ENCODE measurements around the gene XIRP2. TPM values are rescaled to one million over a fixed set of nuclear protein-coding genes. Genes with fewer than 3 reads are reported as not detected.
"Not testable (repeated sequence)": the region's sequence is repeated elsewhere in the genome, so short reads cannot be mapped to it uniquely, and the experiment has no call there.

Gene XIRP2
- total RNA-seq, 2 donors from 2014 or later: not detected

DNA sequence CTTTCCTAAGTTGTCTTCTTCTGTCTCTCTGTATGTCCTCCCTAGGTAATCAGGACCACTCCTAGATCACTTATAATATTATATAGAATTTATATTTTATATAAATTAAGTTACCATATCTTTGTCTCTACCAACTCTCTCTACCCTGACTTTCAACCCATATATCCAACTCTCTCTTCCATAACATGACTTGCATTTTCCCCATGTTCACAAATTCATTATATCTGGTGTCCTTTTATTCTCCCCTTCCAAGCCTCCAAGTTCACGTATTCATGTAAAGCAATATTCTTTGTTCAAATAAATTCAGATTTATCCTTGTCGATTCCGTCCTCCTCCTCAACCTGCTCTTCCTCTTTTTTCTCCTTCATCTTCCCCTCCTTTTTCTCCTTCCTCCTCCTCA lies 127.5 kb downstream of the XIRP2 start:
- ATAC-seq (ENCODE audit: insufficient number of reproducible peaks, low FRiP score, low read depth) (no peak), DNase-seq (ENCODE audit: low spot score) (no peak)
- Histone ChIP-seq H3K4me1 (ENCODE audit: control insufficient read depth in 1 of 2, low read depth in 2 of 2) (no peaks in the 10 kb centered on the region), H3K27me3 (replicated peaks; ENCODE audit: insufficient read depth) (no peaks in the 10 kb centered on the region), H3K9me3 (no peaks in the 10 kb centered on the region), H3K27ac (no peak overlapping the region), H3K36me3 (no peaks in the 10 kb centered on the region), H3K4me3 (no peak overlapping the region)
- TF ChIP-seq, protein P1, sequence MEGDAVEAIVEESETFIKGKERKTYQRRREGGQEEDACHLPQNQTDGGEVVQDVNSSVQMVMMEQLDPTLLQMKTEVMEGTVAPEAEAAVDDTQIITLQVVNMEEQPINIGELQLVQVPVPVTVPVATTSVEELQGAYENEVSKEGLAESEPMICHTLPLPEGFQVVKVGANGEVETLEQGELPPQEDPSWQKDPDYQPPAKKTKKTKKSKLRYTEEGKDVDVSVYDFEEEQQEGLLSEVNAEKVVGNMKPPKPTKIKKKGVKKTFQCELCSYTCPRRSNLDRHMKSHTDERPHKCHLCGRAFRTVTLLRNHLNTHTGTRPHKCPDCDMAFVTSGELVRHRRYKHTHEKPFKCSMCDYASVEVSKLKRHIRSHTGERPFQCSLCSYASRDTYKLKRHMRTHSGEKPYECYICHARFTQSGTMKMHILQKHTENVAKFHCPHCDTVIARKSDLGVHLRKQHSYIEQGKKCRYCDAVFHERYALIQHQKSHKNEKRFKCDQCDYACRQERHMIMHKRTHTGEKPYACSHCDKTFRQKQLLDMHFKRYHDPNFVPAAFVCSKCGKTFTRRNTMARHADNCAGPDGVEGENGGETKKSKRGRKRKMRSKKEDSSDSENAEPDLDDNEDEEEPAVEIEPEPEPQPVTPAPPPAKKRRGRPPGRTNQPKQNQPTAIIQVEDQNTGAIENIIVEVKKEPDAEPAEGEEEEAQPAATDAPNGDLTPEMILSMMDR (IDR thresholded peaks at IDR 0.05): no peak

DNA sequence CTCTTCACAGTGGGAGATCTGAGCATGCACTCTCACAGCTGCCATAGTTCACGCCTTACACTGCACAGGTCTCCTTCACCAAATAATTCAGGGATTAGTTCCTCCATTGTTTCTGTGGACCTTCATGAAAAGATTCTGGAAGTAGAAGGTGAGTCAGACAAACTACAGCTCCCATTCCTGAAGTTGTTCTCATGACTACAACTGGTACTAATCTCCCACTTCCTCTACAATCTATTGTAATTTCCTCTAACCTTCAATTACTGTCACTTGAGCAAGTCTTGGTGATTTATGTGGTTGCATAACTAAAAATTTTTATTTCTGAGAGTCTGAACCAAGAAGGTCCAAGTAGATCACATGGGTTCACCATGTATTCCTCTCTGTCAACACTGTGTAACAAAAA lies 128.7 kb downstream of the XIRP2 start:
- no peak for ATAC-seq (ENCODE audit: insufficient number of reproducible peaks, low FRiP score, low read depth)
- no peak for DNase-seq (ENCODE audit: low spot score)
- no peaks in the 10 kb centered on the region for H3K36me3 ChIP-seq
- H3K4me3 ChIP-seq: no peak overlapping the region
- TF ChIP-seq, protein P1 (IDR thresholded peaks at IDR 0.05): no peak
- no peaks in the 10 kb centered on the region for H3K27me3 ChIP-seq (replicated peaks; ENCODE audit: insufficient read depth)
- H3K4me1 ChIP-seq (ENCODE audit: control insufficient read depth in 1 of 2, low read depth in 2 of 2): no peaks in the 10 kb centered on the region
- H3K27ac ChIP-seq: no peak overlapping the region
- H3K9me3 ChIP-seq: no peaks in the 10 kb centered on the region

DNA sequence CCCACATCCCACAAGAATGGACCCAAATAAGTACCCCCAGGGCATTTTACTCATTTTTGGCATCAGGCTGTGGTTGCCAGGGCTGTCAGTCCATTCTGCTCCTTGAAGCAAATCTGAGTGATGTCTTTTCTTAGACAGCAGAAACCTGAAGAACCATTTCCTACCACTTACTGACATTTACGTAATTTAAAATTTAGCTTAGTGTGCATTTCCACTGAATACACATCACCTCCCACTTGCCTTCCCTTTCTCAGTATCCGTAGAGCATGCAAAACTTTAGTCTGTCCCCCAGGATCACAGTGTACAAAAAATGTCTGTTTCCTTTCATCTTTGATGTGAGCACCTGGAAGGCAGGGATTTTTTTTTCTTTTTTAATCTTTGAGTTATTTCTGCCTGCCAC lies 130.3 kb downstream of the XIRP2 start:
- Histone ChIP-seq H3K36me3 (no peaks in the 10 kb centered on the region), H3K9me3 (no peaks in the 10 kb centered on the region), H3K27ac (no peak overlapping the region), H3K27me3 (replicated peaks; ENCODE audit: insufficient read depth) (no peaks in the 10 kb centered on the region), H3K4me1 (ENCODE audit: control insufficient read depth in 1 of 2, low read depth in 2 of 2) (no peaks in the 10 kb centered on the region), H3K4me3 (no peak overlapping the region)
- ATAC-seq (ENCODE audit: insufficient number of reproducible peaks, low FRiP score, low read depth) (no peak), DNase-seq (ENCODE audit: low spot score) (no peak)
- TF ChIP-seq, protein P1 (IDR thresholded peaks at IDR 0.05): no peak

DNA sequence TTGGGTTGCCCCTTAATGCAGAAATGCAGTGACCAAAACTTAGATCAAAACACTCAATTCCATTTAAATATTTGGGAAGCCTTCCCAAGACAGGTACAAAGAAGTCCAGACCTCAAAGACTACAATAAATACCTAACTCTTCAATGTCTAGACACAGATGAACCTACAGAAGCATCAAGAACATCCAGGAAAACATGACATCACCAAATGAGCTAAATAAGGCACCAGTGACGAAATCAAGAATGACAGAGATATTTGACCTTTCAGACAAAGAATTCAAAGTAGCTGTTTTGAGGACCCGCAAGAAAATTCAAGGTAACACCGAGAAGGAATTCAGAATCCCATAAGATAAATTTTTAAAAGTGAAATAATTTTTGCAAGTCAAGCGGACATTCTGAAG lies 140.2 kb downstream of the XIRP2 start:
- no peaks in the 10 kb centered on the region for H3K4me1 ChIP-seq (ENCODE audit: control insufficient read depth in 1 of 2, low read depth in 2 of 2)
- no peaks in the 10 kb centered on the region for H3K27me3 ChIP-seq (replicated peaks; ENCODE audit: insufficient read depth)
- H3K27ac ChIP-seq: no peak overlapping the region
- DNase-seq (ENCODE audit: low spot score) (no peak), ATAC-seq (ENCODE audit: insufficient number of reproducible peaks, low FRiP score, low read depth) (no peak)
- no peak overlapping the region for H3K4me3 ChIP-seq
- TF ChIP-seq, protein P1 (IDR thresholded peaks at IDR 0.05): no peak
- H3K9me3 ChIP-seq: no peaks in the 10 kb centered on the region
- H3K36me3 ChIP-seq: no peaks in the 10 kb centered on the region

DNA sequence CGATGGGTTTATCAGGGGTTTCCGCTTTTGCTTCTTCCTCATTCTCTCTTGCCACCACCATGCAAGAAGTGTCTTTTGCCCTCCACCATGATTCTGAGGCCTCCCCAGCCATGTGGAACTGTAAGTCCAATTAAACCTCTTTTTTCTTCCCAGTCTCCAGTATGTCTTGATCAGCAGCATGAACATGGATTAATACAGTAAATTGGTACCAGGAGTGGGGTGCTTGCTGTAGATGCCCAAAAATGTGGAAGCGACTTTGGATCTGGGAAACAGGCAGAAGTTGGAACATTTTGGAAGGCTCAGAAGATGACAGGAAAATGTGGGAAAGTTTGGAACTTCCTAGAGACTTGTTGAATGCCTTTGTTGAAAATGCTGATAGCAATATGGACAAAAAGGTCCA lies 146.7 kb downstream of the XIRP2 start:
- H3K27me3 ChIP-seq (replicated peaks; ENCODE audit: insufficient read depth); H3K4me1 ChIP-seq (ENCODE audit: control insufficient read depth in 1 of 2, low read depth in 2 of 2); H3K27ac ChIP-seq; H3K36me3 ChIP-seq; H3K4me3 ChIP-seq; ATAC-seq (ENCODE audit: insufficient number of reproducible peaks, low FRiP score, low read depth); DNase-seq (ENCODE audit: low spot score): not testable (repeated sequence)
- H3K9me3 ChIP-seq: peaks cover 24% of the 10 kb centered on the region

DNA sequence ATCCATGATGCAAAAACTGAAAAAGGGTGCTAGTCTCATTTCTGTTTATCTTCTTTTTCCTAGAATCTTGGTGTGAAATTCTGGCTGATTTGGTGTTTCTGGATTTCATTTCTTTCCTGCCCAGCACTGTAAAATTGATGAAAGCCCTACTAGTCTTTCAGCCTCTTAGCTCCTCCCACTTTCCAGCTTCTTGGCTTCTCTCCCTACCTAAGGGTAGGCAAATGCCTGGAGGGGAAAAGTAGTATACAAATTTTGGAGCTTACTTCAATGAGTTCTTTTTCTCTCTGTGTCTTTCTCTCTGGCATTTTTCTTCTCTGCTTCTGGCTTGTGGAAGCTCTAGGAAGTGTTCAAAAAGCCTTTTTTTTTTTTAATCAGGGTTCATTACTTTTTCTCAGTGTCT lies 160.5 kb downstream of the XIRP2 start:
- Histone ChIP-seq H3K9me3 (no peaks in the 10 kb centered on the region), H3K4me1 (ENCODE audit: control insufficient read depth in 1 of 2, low read depth in 2 of 2) (no peaks in the 10 kb centered on the region), H3K4me3 (no peak overlapping the region), H3K36me3 (no peaks in the 10 kb centered on the region), H3K27me3 (replicated peaks; ENCODE audit: insufficient read depth) (no peaks in the 10 kb centered on the region), H3K27ac (no peak overlapping the region)
- TF ChIP-seq, protein P1 (IDR thresholded peaks at IDR 0.05): no peak
- ATAC-seq (ENCODE audit: insufficient number of reproducible peaks, low FRiP score, low read depth): no peak
- DNase-seq (ENCODE audit: low spot score): no peak

All from thoracic aorta (tissue), 2 donors.